Parathyroid adenoma (tissue), 2 donors: Measurements from ENCODE around the gene TRPV4.

Experiments used
- H2AFZ ChIP-seq: fragments of 300-600 bp; sonication (generic); one replicate; pipeline ENCODE4 v1.7.0; 2017; ENCODE audit warnings: antibody characterized with exemption, mild to moderate bottlenecking
- H3K27ac ChIP-seq: fragments of 300-600 bp; sonication (generic); one replicate; pipeline ENCODE4 v1.7.0; 2017
- H3K27me3 ChIP-seq: fragments of 300-600 bp; sonication (generic); one replicate; pipeline ENCODE4 v1.7.0; 2017; ENCODE audit warnings: low read length; ENCODE audit not compliant: control insufficient read depth, insufficient read depth
- H3K36me3 ChIP-seq: fragments of 300-600 bp; sonication (generic); one replicate; pipeline ENCODE4 v1.7.0; 2017; ENCODE audit warnings: low read length; ENCODE audit not compliant: control insufficient read depth, insufficient read depth
- H3K4me1 ChIP-seq: fragments of 300-600 bp; sonication (generic); one replicate; pipeline ENCODE4 v1.7.0; 2017; ENCODE audit warnings: control low read depth
- H3K4me2 ChIP-seq: fragments of 300-600 bp; sonication (generic); one replicate; pipeline ENCODE4 v1.7.0; 2017; ENCODE audit warnings: low read length
- H3K4me3 ChIP-seq: fragments of 300-600 bp; sonication (generic); one replicate; pipeline ENCODE4 v1.7.0; 2017; ENCODE audit warnings: low read depth, low read length
- H3K79me2 ChIP-seq: fragments of 300-600 bp; sonication (generic); one replicate; pipeline ENCODE4 v1.7.0; 2017; ENCODE audit warnings: control low read depth
- H3K9ac ChIP-seq: fragments of 300-600 bp; sonication (generic); one replicate; pipeline ENCODE4 v1.7.0; 2017; ENCODE audit warnings: mild to moderate bottlenecking
- H3K9me3 ChIP-seq: fragments of 300-600 bp; sonication (generic); one replicate; pipeline ENCODE4 v1.7.0; 2017; ENCODE audit warnings: low read length; ENCODE audit not compliant: control insufficient read depth
- CTCF ChIP-seq: fragments of 300-600 bp; sonication (generic); IDR thresholded peaks from one replicate; pipeline ENCODE4 v1.7.0; 2017; ENCODE audit warnings: antibody characterized with exemption, mild to moderate bottlenecking
- donor health status: primary hyperparathyroidism.

The TRPV4 gene

DNA sequence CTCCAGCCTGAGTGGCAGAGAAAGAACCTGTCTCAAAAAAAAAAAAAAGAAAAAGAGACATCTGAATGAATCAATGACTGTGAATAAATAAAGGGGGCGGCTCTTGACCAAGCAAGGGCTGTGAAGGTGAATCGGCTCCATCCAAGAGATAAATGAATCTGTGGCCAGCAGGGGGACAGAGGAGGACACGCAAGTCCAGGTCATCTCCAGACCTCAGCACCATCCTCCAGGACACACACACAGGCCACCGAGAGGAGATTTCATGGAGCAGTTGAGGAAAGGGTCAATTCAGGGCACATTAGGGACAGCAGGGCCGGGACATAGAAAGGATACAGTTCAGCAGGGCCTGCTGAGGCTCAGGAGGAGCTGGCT, 21.6 kb downstream of the TRPV4 start:
- no peaks in the 10 kb centered on the region for H3K27me3 ChIP-seq
- H3K4me3 ChIP-seq, result no peak overlapping the region
- no peaks in the 10 kb centered on the region for H3K4me1 ChIP-seq
- H3K4me2 ChIP-seq, result no peak overlapping the region
- no peak overlapping the region for H3K9ac ChIP-seq
- no peaks in the 10 kb centered on the region for H3K79me2 ChIP-seq
- H2AFZ ChIP-seq, result no peak overlapping the region
- TF ChIP-seq CTCF, result no peak
- no peaks in the 10 kb centered on the region for H3K36me3 ChIP-seq
- H3K27ac ChIP-seq, result no peak overlapping the region
- H3K9me3 ChIP-seq, result no peaks in the 10 kb centered on the region

DNA sequence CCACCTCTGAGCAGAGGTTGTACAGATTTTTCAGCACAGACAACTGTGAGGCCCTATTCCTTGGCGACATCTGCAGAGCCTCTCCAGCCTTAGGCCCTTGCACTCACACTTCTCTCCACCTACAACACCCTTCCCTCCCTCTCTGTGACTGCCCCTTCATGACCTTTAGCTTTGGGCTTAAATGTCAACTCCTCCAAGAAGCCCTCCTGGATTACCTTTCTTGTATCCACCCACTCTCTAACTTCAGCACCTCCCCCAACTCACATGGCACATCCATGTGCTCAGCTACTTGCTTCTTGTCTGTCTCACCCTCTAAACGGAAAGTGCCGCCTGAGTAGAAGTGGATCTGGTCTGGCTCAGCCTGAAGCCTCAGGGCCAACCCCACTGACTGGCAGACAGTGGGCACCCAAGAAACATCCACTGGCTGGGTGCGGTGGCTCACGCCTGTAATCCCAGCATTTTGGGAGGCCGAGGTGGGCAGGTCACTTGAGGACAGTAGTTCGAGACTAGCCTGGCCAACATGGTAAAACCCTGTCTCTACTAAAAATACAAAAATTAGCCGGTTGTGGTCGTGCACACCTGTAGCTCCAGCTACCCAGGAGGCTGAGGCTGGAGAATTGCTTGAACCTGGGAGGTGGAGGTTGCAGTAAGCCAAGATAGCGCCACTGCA, 22.1 kb downstream of the TRPV4 start:
- Histone ChIP-seq H3K9me3 (no peaks in the 10 kb centered on the region), H3K27me3 (no peaks in the 10 kb centered on the region), H3K27ac (no peak overlapping the region), H3K4me2 (no peak overlapping the region), H3K4me3 (no peak overlapping the region), H3K36me3 (no peaks in the 10 kb centered on the region), H2AFZ (no peak overlapping the region), H3K79me2 (no peaks in the 10 kb centered on the region), H3K4me1 (no peaks in the 10 kb centered on the region), H3K9ac (no peak overlapping the region)
- no peak for TF ChIP-seq CTCF

- Histone ChIP-seq H3K9me3 (no peaks in the 10 kb centered on the region), H3K27ac (no peak overlapping the region), H3K9ac (no peak overlapping the region), H3K27me3 (no peaks in the 10 kb centered on the region), H3K4me3 (no peak overlapping the region), H3K4me1 (no peaks in the 10 kb centered on the region), H2AFZ (no peak overlapping the region), H3K79me2 (no peaks in the 10 kb centered on the region), H3K4me2 (no peak overlapping the region), H3K36me3 (no peaks in the 10 kb centered on the region)
- TF ChIP-seq CTCF, result no peak
Measured at GRCh38 chr12:109808876-109809646, 24.1 kb downstream of the TRPV4 start.

GRCh38 chr12:109807954-109808643, 25.1 kb downstream of the TRPV4 start:
- no peak overlapping the region for H3K4me3 ChIP-seq
- no peak overlapping the region for H3K4me2 ChIP-seq
- no peaks in the 10 kb centered on the region for H3K27me3 ChIP-seq
- H3K36me3 ChIP-seq, result no peaks in the 10 kb centered on the region
- H3K27ac ChIP-seq, result no peak overlapping the region
- no peaks in the 10 kb centered on the region for H3K9me3 ChIP-seq
- no peak for TF ChIP-seq CTCF
- H3K79me2 ChIP-seq, result no peaks in the 10 kb centered on the region
- no peak overlapping the region for H3K9ac ChIP-seq
- no peaks in the 10 kb centered on the region for H3K4me1 ChIP-seq
- H2AFZ ChIP-seq, result no peak overlapping the region
